ENCODE measurements around the gene GPR139. TPM values are rescaled to one million over a fixed set of nuclear protein-coding genes. Genes with fewer than 3 reads are reported as not detected.

GPR139 gene
- total RNA-seq, 4 donors from 2014 or later: not detected

GRCh38 chr16:20004931-20005330 lies 68.8 kb downstream of the GPR139 start:
- no peak for DNase-seq
- Histone ChIP-seq H3K4me3 (no peak overlapping the region), H3K4me1 (no peaks in the 10 kb centered on the region), H3K9me3 (no peaks in the 10 kb centered on the region), H3K27ac (no peak overlapping the region), H3K27me3 (peaks cover 0 to 6% (median 0%) of the 10 kb centered on the region in 4 donors), H3K36me3 (no peaks in the 10 kb centered on the region)
- TF ChIP-seq, protein P1, sequence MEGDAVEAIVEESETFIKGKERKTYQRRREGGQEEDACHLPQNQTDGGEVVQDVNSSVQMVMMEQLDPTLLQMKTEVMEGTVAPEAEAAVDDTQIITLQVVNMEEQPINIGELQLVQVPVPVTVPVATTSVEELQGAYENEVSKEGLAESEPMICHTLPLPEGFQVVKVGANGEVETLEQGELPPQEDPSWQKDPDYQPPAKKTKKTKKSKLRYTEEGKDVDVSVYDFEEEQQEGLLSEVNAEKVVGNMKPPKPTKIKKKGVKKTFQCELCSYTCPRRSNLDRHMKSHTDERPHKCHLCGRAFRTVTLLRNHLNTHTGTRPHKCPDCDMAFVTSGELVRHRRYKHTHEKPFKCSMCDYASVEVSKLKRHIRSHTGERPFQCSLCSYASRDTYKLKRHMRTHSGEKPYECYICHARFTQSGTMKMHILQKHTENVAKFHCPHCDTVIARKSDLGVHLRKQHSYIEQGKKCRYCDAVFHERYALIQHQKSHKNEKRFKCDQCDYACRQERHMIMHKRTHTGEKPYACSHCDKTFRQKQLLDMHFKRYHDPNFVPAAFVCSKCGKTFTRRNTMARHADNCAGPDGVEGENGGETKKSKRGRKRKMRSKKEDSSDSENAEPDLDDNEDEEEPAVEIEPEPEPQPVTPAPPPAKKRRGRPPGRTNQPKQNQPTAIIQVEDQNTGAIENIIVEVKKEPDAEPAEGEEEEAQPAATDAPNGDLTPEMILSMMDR (IDR thresholded peaks at IDR 0.05): no peak
- no peak for TF ChIP-seq POLR2A (IDR thresholded peaks at IDR 0.05)
- WGBS, 2 donors: 38 to 47% methylated on average over 3 of the region's 3 CpGs
- intact Hi-C loops (cut with DNase I): no loop called here

DNA sequence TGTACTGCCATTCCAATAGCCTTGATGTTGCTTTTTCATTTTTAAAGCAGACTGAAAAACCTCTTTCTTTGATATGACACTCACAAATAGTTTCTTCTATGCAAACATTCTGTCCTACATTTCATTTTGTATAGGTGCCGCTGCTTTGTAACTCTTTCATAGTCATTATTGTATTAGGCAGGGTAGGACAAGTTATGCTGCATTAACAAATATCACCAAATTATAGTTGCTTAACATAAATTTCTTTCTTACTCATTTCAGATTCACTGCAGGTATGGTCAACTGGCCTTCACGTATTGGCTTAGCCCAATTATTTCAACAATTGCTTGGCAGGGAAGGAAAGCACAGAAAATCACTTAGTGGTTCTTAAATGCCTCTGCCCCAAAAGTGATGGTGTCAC lies 70.8 kb downstream of the GPR139 start:
- H3K4me3 ChIP-seq: no peak overlapping the region
- peaks cover 0 to 6% (median 0%) of the 10 kb centered on the region in 4 donors for H3K27me3 ChIP-seq
- H3K27ac ChIP-seq: no peak overlapping the region
- intact Hi-C loops (cut with DNase I): no loop called here
- DNase-seq: no peak
- 88 to 90% methylated on average over 2 of the region's 2 CpGs for WGBS, 2 donors
- no peaks in the 10 kb centered on the region for H3K4me1 ChIP-seq
- TF ChIP-seq POLR2A (IDR thresholded peaks at IDR 0.05): no peak
- TF ChIP-seq, protein P1 (IDR thresholded peaks at IDR 0.05): no peak
- H3K9me3 ChIP-seq: no peaks in the 10 kb centered on the region
- no peaks in the 10 kb centered on the region for H3K36me3 ChIP-seq

DNA sequence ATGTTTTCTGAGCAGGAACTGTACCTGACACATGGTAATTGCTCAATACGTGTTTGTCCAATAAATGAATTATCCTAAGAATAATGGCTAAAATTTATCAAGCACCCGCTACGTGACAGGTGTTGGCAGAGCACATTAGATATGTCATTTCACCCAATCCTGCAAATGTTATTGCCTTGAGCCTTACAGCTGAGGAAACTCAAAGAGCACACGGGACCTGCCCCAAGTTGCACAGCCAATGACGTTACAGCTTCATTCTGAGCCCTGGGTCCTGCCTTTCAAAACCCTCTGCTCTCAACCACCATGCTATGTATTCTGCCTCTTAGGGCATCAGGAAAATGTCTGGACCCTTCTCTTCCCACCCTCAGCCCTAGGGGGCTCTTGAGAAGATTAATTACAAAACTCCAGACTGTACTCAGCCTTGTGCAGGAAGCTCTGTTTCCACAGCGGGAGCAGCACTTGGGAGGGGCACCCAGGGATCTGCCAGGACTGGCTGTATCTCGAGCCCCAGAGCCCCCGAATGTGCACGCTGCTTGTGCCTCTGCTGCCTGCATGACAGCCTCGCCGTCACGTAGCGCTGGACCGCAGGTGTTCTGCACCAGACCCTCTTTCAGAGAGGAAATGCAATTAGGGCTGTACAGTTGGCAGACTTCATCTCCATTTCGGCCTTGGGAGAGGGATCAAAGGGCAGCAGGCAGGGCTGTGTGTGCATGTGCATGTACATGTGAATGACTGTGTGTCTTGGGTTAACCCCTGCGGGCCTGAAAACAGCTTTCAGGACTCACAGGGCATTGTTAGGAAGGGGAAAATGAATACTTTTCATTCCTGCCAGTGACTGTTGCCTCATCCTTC lies 71.6 kb downstream of the GPR139 start:
- WGBS, 2 donors: 59 to 70% methylated on average over 13 to 16 of the region's 16 CpGs
- no peak for TF ChIP-seq POLR2A (IDR thresholded peaks at IDR 0.05)
- TF ChIP-seq, protein P1 (IDR thresholded peaks at IDR 0.05): no peak
- intact Hi-C loops (cut with DNase I): no loop called here
- peaks cover 0 to 6% (median 0%) of the 10 kb centered on the region in 4 donors for H3K27me3 ChIP-seq
- H3K27ac ChIP-seq: no peak overlapping the region
- H3K9me3 ChIP-seq: no peaks in the 10 kb centered on the region
- H3K36me3 ChIP-seq: no peaks in the 10 kb centered on the region
- H3K4me1 ChIP-seq: no peaks in the 10 kb centered on the region
- no peak for DNase-seq
- no peak overlapping the region for H3K4me3 ChIP-seq

DNA sequence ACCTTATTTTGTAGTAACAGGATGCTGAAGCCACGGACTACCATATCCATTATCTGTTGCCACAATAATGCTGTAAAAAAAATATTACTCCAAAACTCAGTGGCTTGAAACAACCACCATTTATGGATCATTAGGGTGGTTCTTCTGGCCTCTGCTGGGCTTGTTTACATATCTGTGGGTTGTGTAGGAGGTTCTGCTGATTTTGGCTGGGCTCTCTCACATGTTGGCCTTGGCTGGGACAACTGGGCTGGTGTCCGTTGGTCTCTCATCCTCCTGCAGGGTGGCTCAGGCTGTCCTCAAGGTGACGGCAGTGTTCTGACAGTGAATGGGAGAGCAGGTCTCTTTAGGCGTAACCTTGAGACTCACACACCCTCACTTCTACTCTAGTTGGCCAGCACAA lies 76.0 kb downstream of the GPR139 start:
- TF ChIP-seq, protein P1 (IDR thresholded peaks at IDR 0.05): no peak
- TF ChIP-seq POLR2A (IDR thresholded peaks at IDR 0.05): no peak
- DNase-seq: no peak
- Histone ChIP-seq H3K27ac (no peak overlapping the region), H3K4me3 (no peak overlapping the region), H3K4me1 (no peaks in the 10 kb centered on the region), H3K27me3 (peaks cover 0 to 14% (median 0%) of the 10 kb centered on the region in 4 donors), H3K9me3 (no peaks in the 10 kb centered on the region), H3K36me3 (no peaks in the 10 kb centered on the region)
- intact Hi-C loops (cut with DNase I): no loop called here
- 48 to 63% methylated on average over 2 to 4 of the region's 4 CpGs for WGBS, 2 donors

DNA sequence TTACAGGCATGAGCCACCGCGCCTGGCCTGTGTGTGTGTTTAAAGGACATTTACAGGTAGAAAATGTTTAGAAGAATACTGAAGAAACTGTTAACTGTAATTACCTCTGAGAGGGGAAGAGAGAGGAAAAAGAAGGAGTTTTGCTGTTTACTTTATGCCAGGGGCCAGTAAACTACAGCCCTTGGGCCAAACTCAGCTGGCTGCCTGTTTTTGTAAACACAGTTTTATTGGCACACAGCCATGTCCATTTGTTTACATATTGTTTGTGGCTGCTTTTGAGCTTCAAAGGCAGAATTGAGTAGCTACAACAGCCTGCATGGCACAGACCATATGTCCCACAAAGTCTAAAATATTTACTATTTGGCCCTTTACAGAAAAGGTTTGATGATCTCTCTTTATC lies 76.4 kb downstream of the GPR139 start:
- peaks cover 0 to 12% (median 0%) of the 10 kb centered on the region in 4 donors for H3K27me3 ChIP-seq
- DNase-seq: no peak
- H3K4me3 ChIP-seq: no peak overlapping the region
- H3K4me1 ChIP-seq: no peaks in the 10 kb centered on the region
- WGBS, 2 donors: 100% methylated on average over 1 to 2 of the region's 2 CpGs
- no peaks in the 10 kb centered on the region for H3K36me3 ChIP-seq
- intact Hi-C loops (cut with DNase I): no loop called here
- no peak overlapping the region for H3K27ac ChIP-seq
- no peaks in the 10 kb centered on the region for H3K9me3 ChIP-seq
- TF ChIP-seq POLR2A (IDR thresholded peaks at IDR 0.05): no peak

All from esophagus squamous epithelium (tissue), 5 donors.